DND-41 (cell line): ENCODE measurements around the gene HSD17B14.

Source experiments
- CTCF ChIP-seq: IDR thresholded peaks from 2 replicates; pipeline ENCODE4 v1.5.1; 2012; ENCODE audit warnings: borderline replicate concordance, low read length, moderate library complexity, mild to moderate bottlenecking; ENCODE audit not compliant: poor library complexity, severe bottlenecking; ENCODE audit errors: extremely low read depth
- EZH2 ChIP-seq: IDR thresholded peaks from 3 replicates; pipeline ENCODE4 v1.6.1; 2012; ENCODE audit warnings: borderline replicate concordance, low read depth, mild to moderate bottlenecking, moderate library complexity, low read length, inconsistent platforms; ENCODE audit not compliant: severe bottlenecking

- TF ChIP-seq CTCF (no peak), EZH2 (no peak)
These were observed 55.5 kb downstream of the HSD17B14 start for GRCh38 chr19:48780631-48781391.
